ENCODE data around the gene ROBO2.

GRCh38 chr3:77686560-77686959, 646.7 kb downstream of the ROBO2 start:
- TF ChIP-seq POLR2AphosphoS5 (IDR thresholded peaks at IDR 0.05; ENCODE audit: insufficient read depth in 1 of 2, low read depth in 1 of 2) (no peak), POLR2A (IDR thresholded peaks at IDR 0.05) (no peak)

Data from vagina (tissue), 2 donors.